ENCODE data around the gene BNIP5.
"Not testable (repeated sequence)": the region's sequence is repeated elsewhere in the genome, so short reads cannot be mapped to it uniquely, and the experiment has no call there.

BNIP5 gene

GRCh38 chr6:36340618-36341454, 4.1 kb upstream of the BNIP5 start:
- DNase-seq, result peak; percentile 51

- DNase-seq, result no peak
Measured at GRCh38 chr6:36340306-36340617, 3.6 kb upstream of the BNIP5 start.

DNA sequence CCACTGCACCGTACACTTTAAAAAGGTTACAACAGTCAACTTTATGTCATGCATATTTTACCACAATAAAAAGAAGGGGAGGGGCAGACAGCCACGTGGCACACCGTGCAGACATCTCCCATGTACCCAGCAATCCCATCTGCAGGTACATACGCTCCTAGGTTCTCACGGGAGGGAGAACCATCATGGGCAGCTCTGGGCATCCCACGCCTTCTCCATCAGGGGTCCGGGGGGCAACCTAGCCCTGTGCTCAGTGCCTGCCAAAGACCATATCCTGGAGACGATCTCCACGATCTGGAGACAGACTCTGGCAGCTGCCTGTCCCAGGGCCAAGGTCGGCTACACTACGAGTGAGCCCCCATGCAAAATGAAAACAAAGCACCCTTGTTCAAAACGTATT, 2.5 kb upstream of the BNIP5 start:
- DNase-seq, result no peak

DNA sequence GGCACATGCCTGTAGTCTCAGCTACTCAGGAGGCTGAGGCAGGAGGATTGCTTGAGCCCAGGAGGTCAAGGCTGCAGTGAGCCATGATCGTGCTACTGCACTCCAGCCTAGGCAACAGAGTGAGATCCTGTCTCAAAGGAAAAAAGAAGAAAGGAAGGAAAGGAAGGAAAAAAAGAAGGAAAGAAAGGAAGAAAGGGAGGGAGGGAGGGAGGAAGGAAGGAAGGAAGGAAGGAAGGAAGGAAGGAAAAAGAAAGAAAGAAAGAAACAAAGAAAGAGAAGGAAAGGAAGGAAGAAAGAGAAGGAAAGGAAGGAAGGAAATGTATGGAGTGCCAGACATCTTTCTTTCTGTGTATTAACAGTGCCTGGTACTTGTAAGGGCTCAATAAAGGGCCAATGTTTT, 1.5 kb upstream of the BNIP5 start:
- DNase-seq, result not testable (repeated sequence)

GRCh38 chr6:36337814-36338213, 1.1 kb upstream of the BNIP5 start:
- no peak for DNase-seq

DNA sequence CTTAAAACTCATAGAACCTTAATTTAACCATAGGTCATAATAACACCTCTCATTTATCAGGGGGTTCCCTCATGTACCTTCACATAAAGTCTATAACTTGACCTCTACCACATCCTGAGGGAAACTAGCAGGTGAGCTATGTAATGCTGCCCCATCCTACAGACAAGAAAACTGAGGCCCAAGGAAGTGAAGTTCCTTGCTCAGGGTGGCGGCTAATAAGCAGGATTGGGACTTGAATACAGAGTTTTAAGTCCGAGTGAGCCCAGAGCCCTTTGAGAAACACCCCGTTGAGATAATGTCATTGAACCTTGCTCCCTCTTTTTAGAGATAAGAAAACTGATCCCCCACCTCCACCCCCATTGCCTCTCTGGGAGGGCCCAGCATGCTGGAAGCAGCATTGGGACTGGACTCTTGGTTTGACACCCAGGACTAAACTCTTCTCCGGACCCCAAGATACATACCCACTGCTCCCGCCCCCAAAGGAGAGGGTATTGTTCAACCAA, 429 bp downstream of the BNIP5 start:
- DNase-seq, result no peak

DNA sequence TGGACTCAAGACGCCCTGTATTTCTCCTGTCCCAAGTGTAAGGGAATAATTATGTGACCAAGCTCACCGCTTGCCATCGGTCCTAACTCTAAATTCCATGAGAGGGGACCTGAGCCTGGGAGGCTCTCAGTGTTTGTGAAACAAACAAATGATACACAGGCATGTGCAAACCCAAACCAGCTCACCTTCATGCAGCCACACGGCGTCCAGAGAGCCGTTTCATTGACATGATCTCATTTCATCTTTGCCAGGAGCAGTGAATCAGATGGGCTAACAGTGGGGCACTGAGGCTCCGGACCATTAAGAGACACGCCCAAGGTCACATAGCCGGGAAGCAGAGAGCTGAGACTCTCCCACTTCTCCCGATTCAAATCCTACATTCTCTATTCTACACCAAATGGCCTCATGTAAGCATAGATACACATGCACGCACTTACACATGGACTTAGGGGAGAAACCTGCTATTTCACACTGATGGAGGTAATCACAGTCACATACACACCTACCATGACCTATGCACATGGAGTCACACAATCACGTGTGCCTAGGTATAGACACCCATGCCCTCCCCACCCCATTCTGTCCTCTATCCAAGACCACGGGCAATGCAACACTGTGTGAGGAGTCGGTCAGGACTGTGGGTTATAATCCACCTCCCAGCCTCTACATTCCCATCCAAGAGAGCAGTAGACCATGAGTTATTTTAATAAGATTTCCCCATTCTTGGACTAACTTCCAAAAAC, 1.1 kb downstream of the BNIP5 start:
- DNase-seq, result no peak

GRCh38 chr6:36334832-36335459, 1.7 kb downstream of the BNIP5 start:
- no peak for DNase-seq

DNA sequence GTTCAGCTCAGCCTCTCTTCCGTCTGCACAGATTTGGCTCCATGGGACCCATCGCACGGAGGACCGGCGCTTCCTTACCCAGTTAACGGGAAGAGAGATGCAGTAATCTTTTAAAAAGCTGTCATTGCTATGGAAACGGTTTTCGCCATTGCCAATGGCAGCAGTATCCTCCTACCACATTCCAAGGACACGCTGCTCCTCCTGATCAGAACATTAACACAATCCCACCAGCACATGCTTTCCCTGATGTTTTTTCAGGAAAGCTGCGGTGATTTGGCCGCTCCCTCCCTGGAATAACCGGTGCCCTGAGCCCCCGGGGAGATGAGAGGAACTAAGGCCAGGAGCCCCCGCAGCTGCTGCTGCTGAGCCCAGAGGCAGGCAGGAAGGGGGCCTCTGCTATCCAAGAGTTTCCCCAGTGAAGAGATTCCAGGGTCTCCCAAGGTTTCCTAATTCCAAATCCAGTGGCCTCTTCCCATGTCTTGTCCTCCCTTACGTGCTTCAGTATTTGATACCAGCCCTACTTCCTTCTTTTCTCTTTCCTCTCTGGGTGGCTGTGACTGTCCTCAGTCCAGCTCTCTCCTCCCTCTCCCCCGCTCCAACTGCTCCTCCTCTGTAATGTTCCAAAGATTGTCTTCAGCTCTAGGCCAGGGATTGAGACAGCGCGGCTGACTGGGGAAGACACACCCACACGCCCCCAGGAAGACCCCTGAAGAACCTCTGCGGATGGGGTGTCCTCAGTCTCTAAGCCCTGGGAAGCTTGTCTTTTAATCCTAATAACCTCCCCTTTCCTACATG, 2.6 kb downstream of the BNIP5 start:
- no peak for DNase-seq

DNA sequence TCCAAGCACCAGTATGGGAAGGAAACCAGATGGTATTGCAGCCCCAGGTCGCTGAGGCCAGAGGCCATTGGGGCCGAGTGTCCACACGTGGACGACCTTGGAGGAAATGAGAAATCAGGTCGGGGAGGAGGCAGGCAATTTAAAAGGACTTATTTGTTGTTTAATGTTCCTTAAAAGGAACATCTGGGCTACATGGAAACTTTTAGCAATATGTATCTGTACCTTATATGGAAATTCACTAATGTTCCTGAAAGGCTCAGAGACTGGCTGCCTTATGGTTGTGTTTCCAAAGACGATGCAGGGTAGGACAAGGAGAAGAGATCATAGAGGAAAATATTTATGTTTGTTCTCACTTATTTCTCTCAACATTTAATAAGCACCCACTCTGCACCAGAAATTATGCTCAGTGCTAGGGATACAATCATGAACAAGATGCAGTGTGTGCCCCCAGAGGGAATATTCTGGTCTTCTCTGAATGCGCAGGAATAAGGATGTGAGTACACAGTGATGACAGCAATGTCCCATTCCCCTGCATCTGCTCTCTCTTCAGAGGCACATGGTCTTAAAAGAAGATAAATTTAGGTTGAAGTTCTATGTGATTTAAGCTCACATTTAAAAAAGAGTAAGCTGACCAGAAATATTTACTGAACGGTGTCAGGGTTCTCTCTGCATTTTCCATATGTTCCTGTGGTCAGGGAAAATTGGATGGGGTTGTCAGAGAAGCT, 3.4 kb downstream of the BNIP5 start:
- DNase-seq, result no peak

DNA sequence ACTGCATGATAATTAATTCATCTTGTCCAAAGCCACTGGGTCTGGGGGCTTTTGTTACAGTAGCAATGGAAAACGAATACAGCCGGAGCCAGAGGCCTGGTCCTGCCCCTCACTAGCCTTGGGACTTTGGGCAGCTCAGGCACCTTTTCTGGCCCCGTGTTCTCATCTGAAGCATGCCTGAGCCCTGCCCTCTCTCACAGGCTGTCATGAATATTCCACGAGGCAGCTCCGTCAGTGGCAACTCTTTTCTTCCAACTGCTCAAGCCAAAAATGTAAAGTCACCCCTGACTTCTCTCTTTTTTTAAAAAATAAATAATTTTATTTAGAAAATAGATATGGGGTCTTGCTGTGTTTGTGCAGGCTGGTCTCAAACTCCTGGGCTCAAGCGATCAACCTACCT, 5.3 kb downstream of the BNIP5 start:
- DNase-seq, result no peak

- no peak for DNase-seq
Measured at GRCh38 chr6:36330366-36330765, 6.3 kb downstream of the BNIP5 start.

DNA sequence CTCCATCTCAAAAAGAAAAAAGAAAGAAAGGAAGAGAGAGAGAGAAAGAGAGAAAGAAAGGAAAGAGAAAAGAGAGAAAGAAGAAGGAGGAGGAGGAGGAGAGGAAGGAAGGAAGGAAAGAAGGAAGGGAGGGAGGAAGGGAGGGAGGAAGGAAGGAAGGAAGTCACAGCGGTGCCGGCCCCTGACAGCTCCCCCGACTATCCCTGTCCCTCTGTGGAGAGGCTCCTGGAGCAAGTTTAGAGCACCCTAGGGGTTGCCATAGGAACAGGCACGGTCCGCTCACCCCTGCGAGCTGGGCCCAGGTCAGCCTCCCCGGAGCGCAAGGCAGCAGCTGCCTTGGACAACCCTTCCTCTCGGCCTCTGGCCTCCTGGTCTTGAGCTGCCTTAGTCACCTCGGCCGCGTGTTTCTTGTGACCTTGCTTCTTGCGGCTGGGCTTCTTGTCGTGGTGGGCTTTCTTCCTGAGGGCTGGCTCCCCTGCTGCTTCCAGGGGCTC, 6.8 kb downstream of the BNIP5 start:
- DNase-seq, result no peak

DNA sequence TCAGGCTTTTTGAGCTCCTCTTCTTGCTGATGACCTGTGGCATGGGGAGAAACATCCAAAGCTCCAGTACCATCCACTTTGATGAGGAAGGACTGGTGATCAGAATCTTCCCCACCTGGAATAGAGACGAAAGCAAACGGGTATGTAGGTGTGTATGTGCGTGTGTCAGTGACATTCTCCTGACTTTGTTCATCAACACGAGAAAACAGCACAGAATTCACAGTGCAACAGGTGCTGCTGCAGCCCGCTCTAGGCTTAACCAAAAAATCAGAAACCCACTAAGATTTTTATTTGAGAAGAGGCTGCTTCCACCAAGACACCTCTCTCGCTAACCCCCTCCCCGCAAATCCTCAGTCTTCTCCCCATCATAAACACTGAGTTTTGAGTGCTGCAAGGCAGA, 8.1 kb downstream of the BNIP5 start:
- no peak for DNase-seq

GRCh38 chr6:36327919-36328236, 8.8 kb downstream of the BNIP5 start:
- DNase-seq, result no peak

GRCh38 chr6:36327226-36327918, 9.3 kb downstream of the BNIP5 start:
- no peak for DNase-seq

DNA sequence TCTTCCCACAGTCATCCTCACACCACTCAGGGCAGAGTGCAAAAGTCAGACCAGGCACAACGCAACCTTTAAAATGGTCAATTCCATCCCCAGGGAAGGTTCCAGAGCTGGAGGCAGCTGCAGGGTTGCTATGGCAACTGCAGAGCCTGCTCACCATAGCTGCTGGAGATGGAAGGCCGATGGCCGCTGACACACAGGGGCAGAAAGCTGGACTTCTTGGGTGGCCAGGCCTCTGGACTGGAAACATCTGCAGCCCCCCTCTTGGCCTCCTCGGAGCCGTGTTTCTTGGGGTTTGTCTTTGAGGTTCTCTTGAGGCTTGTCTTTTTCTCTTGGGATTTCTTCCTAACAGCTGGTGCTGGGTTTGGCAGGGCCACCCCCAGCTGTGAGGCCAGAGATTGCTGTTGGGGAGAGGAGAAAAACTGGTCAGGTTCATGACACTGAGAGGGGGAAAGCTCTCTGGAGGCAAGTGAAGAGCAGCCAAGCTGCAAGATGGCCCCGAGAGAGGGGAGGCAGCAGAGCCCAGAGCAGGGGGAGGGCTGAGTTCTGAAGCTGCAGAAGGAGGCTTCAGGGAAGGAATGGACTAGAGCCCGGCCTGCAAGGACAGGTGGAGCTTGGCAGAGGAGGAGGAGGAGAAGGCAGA, 10.2 kb downstream of the BNIP5 start:
- no peak for DNase-seq

GRCh38 chr6:36324715-36325114, 12.0 kb downstream of the BNIP5 start:
- DNase-seq, result no peak

DNA sequence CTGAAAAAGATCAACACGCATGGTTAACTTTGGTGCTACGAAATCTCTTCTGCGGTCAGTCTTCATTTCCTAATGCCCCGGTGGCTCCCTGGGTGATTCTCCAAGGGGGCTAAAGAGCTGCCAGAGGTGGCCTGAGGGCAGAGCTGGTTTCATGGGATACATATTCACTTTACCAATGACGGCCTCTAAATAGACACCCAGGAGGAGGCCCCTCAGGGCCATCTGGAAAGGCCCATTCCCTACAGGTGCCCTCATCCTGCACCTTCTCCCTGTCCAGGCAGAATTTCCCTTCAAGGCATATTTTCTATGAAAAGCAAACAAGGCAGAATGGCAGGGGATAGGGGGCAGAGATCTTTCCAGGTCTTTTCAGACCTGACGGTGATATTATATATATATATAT, 12.5 kb downstream of the BNIP5 start:
- DNase-seq, result no peak

DNA sequence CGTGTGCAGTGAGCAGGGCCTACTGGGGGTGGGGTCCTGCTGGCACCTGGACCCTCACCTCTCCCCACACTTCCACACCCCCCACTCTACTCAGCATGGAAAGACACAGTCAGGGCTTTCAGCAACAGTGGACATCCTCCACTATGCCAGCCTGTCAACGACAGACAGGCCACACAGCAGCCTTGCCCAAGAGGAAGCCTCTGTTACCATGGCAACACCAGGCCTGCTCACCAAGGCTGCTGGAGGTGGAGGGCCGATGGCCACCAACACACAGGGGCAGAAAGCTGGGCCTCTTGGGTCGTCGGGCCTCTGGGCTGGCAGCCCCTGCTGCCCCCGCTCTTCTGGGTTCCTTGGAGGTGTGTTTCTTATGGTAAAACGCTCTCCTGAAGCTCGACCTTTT, 13.6 kb downstream of the BNIP5 start:
- DNase-seq, result no peak

GRCh38 chr6:36322591-36322990, 14.1 kb downstream of the BNIP5 start:
- DNase-seq, result no peak
